Left lung (tissue), 10 donors: ENCODE data around the gene SDCCAG8. TPM values are rescaled to one million over a fixed set of nuclear protein-coding genes. Genes with fewer than 3 reads are reported as not detected.

Experiments used
- ATAC-seq: fragments of 200-7000 bp; cut with Tn5 transposase; one replicate; pipeline ENCODE4 v1.9.1; 2020; ENCODE audit warnings: moderate library complexity
- DNase-seq, 4 donors: peaks; one replicate each; pipeline ENCODE4 v3.0.0-alpha.2; 2013 to 2020
- H3K27ac ChIP-seq, 2 donors: fragments of 200-600 bp; sonication (generic) in 1 of 2; one replicate each; pipeline versions ENCODE4 v1.5.0 to v1.8.0; 2020 to 2021
- H3K27me3 ChIP-seq, 2 donors: fragments of 200-600 bp; sonication (generic) in 1 of 2; one replicate each; pipeline versions ENCODE4 v1.5.0 to v1.8.0; 2020 to 2021
- H3K36me3 ChIP-seq, 2 donors: fragments of 200-600 bp; sonication (generic) in 1 of 2; one replicate each; pipeline versions ENCODE4 v1.5.0 to v1.8.0; 2020 to 2021
- H3K4me1 ChIP-seq, 2 donors: fragments of 200-600 bp; one replicate each; pipeline ENCODE4 v1.8.0; 2021
- H3K4me3 ChIP-seq, 2 donors: fragments of 200-600 bp; sonication (generic) in 1 of 2; one replicate each; pipeline versions ENCODE4 v1.5.0 to v1.8.0; 2020 to 2021; ENCODE audit warnings: mild to moderate bottlenecking in 1 of 2
- H3K9me3 ChIP-seq, 2 donors: fragments of 200-600 bp; sonication (generic) in 1 of 2; one replicate each; pipeline versions ENCODE4 v1.5.0 to v1.8.0; 2020 to 2021
- CTCF ChIP-seq, 2 donors: fragments of 200-600 bp; sonication (generic) in 1 of 2; IDR thresholded peaks; one replicate each; pipeline versions ENCODE4 v1.5.0 to v1.8.0; 2021; ENCODE audit warnings: antibody characterized with exemption in 2 of 2
- intact Hi-C, 2 donors: fragments of 100-400 bp; cut with DNase I; formaldehyde crosslinking; loops; one replicate each; pipeline versions ENCODE4 v1.11.2 to v1.14.2; 2022
- polyA plus RNA-seq, 6 donors: library from polyadenylated mRNA; unstranded; fragments of 120-200 nt; gene quantifications; one replicate each; pipeline ENCODE4 v1.2.1, GENCODE V29; 2013; ENCODE audit not compliant: insufficient read length in 6 of 6
- total RNA-seq, 2 donors: library from RNA; stranded (reverse); fragmentation: NEBNext Ultra II Directional; extraction: Animal tissue kit (Norgen Biotek cat#: 25700); gene quantifications; one replicate each; pipeline ENCODE4 v1.2.1, GENCODE V29; 2021
- donor health status: DM: no; HTN: yes; CAD: no.
- donor health status: DM: no; HTN: no; CAD: no.

SDCCAG8 gene
- total and polyA plus RNA-seq, 8 donors: 36.6 to 83.7 (median 44.6) TPM

DNA sequence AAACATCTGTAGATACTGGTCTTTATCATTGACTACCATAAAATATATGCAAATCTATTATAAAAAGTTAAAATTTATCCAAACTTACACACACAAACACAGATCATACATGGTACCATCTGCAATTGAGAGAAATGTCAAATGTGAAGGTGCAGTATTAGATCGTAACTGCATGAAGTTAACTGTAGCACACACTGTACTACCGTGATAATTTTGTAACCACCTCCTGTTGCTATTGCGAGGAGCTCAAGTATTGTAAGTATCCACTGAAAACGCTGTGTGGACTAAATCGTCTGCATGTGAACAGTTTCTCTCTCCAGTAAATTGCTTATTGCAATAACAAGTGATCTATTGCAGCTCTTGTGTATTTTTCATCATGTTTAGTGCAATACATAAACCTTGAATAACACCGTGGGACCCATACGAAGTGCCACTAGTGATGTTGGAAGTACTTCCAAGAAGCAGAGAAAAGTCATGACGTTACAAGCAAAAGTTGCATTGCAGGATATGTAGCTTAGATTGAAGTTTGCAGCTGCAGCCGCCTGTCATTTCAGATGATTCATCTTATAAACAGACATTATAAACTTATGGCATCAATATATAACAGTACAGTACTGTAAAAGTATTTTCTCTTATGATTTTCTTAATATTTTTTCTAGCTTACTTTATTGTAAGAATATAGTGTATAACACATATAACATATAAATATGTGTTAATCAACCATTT is 172.9 kb downstream of the SDCCAG8 start:
- Histone ChIP-seq H3K4me1 (no peaks in the 10 kb centered on the region), H3K9me3 (no peaks in the 10 kb centered on the region), H3K27ac (no peak overlapping the region), H3K4me3 (no peak overlapping the region), H3K27me3 (no peaks in the 10 kb centered on the region), H3K36me3 (peaks cover 5 to 44% of the 10 kb centered on the region in 2 donors)
- ATAC-seq (no peak), DNase-seq (no peak)
- TF ChIP-seq CTCF (IDR thresholded peaks at IDR 0.05): no peak
- intact Hi-C loops: no loop called here

GRCh38 chr1:243431591-243431990 is 175.8 kb downstream of the SDCCAG8 start:
- Histone ChIP-seq H3K9me3 (no peaks in the 10 kb centered on the region), H3K36me3 (peaks cover 4 to 39% of the 10 kb centered on the region in 2 donors), H3K27me3 (no peaks in the 10 kb centered on the region), H3K4me1 (no peaks in the 10 kb centered on the region), H3K27ac (no peak overlapping the region), H3K4me3 (no peak overlapping the region)
- no peak for TF ChIP-seq CTCF (IDR thresholded peaks at IDR 0.05)
- no peak for ATAC-seq
- intact Hi-C loops: no loop called here
- DNase-seq: no peak

DNA sequence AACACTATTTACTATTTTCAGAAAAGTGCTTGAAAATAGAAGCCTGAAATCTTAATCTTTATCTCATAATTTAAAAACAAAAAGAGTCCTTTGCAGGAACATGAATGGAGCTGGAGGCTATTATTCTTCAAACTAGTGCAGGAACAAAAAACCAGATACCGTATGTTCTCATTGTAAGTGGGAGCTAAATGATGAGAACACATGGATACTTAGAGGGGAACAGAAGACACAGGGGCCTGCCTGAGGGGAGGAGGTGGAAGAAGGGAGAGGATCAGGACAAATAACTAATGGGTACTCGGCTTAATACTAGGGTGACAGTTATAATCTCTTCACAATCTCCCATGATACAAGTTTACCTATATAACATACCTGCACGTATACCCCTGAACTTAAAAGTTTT is 176.3 kb downstream of the SDCCAG8 start:
- no peaks in the 10 kb centered on the region for H3K9me3 ChIP-seq
- DNase-seq: no peak
- H3K36me3 ChIP-seq: peaks cover 0 to 35% of the 10 kb centered on the region in 2 donors
- H3K27me3 ChIP-seq: no peaks in the 10 kb centered on the region
- no peaks in the 10 kb centered on the region for H3K4me1 ChIP-seq
- H3K4me3 ChIP-seq: no peak overlapping the region
- no peak overlapping the region for H3K27ac ChIP-seq
- no peak for TF ChIP-seq CTCF (IDR thresholded peaks at IDR 0.05)
- no peak for ATAC-seq
- intact Hi-C loops: no loop called here

DNA sequence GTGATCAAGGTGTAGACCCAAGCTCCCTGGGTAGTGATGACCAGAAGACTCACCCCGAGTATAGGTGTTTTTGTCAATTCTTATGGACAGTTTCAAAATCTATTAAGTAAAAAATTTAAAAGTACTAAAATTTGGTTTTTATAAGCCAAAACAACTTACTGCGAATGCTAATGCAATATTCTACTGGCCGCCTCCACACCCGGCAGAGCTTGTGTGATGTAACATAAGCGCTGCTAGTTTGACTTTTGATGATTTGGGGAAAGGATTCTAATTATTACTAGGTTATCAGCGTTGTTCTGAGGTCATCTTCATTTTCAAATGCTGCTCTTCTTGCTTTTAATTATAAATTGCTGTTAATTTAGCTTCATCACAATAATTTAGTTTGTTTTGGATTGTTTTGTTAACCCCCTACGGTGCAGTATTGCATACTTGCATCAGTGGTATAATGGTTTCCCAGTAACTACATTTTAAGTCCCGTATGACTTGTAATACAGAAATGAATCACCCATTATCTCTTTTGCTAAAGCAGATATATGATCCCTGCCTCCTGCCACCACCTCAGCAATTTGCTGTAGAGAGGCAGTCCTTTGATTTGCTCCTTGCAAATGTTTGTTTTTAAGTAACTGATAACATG is 178.0 kb downstream of the SDCCAG8 start:
- H3K4me1 ChIP-seq: no peaks in the 10 kb centered on the region
- H3K4me3 ChIP-seq: no peak overlapping the region
- DNase-seq (no peak), ATAC-seq (no peak)
- intact Hi-C loops: no loop called here
- no peaks in the 10 kb centered on the region for H3K27me3 ChIP-seq
- no peaks in the 10 kb centered on the region for H3K9me3 ChIP-seq
- peaks cover 0 to 22% of the 10 kb centered on the region in 2 donors for H3K36me3 ChIP-seq
- no peak for TF ChIP-seq CTCF (IDR thresholded peaks at IDR 0.05)
- no peak overlapping the region for H3K27ac ChIP-seq

GRCh38 chr1:243434594-243434993 is 178.8 kb downstream of the SDCCAG8 start:
- DNase-seq (no peak), ATAC-seq (no peak)
- Histone ChIP-seq H3K27ac (no peak overlapping the region), H3K4me3 (no peak overlapping the region), H3K36me3 (peaks cover 0 to 20% of the 10 kb centered on the region in 2 donors), H3K9me3 (no peaks in the 10 kb centered on the region), H3K27me3 (no peaks in the 10 kb centered on the region), H3K4me1 (no peaks in the 10 kb centered on the region)
- intact Hi-C loops: no loop called here
- TF ChIP-seq CTCF (IDR thresholded peaks at IDR 0.05): no peak
